ENCODE data around the gene PIK3CA.

DNA sequence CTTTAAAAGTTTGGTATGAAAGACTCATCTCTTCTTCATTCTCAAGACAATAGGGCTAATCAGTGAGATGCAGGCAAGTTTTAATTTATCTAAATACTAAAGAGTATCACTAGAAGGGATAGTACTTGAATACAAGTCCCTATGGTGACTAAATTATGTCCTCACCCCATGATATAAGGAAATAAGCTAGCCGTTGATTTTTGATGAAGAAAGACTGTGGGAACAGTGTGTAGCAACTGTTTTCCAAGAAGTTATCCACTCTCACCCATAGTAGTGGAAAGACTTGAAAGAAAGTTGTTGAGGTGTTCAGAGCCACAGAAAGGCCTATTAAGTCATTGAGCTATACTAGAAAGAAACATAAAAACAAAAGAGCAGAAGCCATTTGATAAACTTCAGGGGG is 36.7 kb downstream of the PIK3CA start:
- TF ChIP-seq, protein P1, sequence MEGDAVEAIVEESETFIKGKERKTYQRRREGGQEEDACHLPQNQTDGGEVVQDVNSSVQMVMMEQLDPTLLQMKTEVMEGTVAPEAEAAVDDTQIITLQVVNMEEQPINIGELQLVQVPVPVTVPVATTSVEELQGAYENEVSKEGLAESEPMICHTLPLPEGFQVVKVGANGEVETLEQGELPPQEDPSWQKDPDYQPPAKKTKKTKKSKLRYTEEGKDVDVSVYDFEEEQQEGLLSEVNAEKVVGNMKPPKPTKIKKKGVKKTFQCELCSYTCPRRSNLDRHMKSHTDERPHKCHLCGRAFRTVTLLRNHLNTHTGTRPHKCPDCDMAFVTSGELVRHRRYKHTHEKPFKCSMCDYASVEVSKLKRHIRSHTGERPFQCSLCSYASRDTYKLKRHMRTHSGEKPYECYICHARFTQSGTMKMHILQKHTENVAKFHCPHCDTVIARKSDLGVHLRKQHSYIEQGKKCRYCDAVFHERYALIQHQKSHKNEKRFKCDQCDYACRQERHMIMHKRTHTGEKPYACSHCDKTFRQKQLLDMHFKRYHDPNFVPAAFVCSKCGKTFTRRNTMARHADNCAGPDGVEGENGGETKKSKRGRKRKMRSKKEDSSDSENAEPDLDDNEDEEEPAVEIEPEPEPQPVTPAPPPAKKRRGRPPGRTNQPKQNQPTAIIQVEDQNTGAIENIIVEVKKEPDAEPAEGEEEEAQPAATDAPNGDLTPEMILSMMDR (IDR thresholded peaks at IDR 0.05): no peak
- TF ChIP-seq POLR2A (IDR thresholded peaks at IDR 0.05): no peak

Measured in uterus (tissue), 2 donors.